ENCODE results near the gene UBE2G2.

UBE2G2 gene

DNA sequence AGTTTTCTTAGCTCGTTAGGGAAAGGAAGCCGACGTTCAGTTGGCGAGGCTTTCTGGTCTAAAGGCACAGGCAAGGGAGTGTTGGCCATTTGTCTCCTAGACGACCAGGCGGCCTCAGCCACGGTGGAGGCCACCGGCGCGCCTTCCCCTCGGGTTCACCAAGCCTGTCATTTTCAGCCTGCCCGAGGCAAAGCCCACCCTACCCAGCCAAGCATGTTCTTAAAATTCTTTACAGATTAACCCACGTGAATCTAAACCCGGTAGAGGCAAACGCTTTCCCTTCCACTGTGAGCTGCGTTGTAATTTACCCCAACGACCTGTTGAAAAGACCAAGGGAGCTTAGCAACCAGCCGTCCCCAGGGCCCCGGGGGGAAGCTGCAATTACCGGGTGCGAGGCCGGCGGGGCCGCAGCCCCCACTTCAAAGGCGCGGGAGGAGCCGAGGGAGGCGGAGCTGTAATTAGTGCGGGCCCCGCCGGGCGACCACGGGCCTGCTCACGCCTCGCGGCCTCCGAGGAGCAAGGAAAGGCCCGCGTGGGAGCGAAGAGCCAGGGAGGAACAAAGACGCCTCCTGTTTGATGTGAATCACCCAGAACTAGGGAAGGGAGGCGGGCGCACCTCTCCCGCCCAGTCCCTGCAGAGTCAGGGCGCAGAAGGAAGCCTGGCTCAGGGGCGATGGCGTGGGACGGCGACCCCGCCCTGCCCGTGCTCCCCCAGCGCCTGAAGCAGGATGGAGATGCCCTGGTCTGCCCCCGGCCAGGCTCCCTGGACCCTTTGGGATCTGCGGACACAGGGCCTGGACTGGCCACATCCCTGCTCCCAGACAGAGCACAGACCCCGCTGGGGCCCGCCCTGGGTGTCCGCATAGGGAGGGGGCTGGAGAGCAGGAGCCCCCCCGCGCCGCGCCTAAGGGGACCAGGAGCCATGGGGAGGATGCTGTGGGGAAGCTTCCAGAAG, 78.2 kb downstream of the UBE2G2 start:
- DNase-seq, result no peak

DNA sequence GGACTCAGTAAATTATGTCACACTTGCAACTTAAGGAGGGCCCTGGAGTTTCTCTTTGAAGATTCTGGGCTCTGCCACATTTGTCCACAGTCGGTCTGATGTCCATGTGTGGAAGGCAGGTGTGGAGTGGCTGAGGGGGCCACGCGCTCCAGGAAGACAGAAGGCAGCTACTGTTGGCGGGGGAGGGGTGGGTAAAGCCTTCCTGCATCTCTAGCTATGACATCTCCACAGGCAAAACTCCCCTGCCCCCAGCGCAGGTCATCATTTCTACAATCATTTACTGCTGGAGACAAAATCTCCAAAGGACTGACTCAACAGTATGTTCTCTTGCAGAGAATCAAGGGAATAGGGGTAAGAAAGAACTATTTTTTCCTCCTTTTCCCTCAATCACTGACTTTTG, 78.9 kb downstream of the UBE2G2 start:
- no peak for DNase-seq

DNA sequence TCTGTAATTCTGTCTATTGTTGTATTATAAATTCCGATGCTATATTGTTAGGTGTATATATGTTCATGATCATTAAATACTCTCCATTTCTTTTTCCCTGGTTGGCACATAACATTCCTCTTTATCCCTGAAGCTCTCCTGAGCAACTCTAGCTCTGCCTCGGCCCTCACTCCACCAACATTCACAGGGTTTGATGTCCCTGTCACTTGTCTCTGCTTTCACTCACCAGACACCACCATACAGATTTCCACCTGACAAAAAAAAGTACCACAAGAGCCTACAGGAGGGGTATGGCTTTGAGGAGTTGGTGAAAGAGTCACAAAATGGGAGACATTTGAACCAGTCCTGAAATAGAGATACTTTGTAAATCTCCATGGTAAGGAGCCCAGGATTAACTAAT, 81.5 kb downstream of the UBE2G2 start:
- DNase-seq, result no peak
